ENCODE results near the gene PTCHD4. TPM values are rescaled to one million over a fixed set of nuclear protein-coding genes. Genes with fewer than 3 reads are reported as not detected.

PTCHD4 gene
- total RNA-seq, 4 donors from 2014 or later: 2.7 to 4.2 (median 3.0) TPM

GRCh38 chr6:48086187-48086586, 24.8 kb downstream of the PTCHD4 start:
- H3K9me3 ChIP-seq: peaks cover 0 to 7% (median 0%) of the 10 kb centered on the region in 4 donors
- H3K4me1 ChIP-seq: no peaks in the 10 kb centered on the region
- TF ChIP-seq POLR2A (IDR thresholded peaks at IDR 0.05) (no peak), EP300 (IDR thresholded peaks at IDR 0.05) (no peak)
- TF ChIP-seq, protein P1, sequence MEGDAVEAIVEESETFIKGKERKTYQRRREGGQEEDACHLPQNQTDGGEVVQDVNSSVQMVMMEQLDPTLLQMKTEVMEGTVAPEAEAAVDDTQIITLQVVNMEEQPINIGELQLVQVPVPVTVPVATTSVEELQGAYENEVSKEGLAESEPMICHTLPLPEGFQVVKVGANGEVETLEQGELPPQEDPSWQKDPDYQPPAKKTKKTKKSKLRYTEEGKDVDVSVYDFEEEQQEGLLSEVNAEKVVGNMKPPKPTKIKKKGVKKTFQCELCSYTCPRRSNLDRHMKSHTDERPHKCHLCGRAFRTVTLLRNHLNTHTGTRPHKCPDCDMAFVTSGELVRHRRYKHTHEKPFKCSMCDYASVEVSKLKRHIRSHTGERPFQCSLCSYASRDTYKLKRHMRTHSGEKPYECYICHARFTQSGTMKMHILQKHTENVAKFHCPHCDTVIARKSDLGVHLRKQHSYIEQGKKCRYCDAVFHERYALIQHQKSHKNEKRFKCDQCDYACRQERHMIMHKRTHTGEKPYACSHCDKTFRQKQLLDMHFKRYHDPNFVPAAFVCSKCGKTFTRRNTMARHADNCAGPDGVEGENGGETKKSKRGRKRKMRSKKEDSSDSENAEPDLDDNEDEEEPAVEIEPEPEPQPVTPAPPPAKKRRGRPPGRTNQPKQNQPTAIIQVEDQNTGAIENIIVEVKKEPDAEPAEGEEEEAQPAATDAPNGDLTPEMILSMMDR (IDR thresholded peaks at IDR 0.05): no peak
- no peak overlapping the region for H3K27ac ChIP-seq
- WGBS, 2 donors: 88 to 95% methylated on average over 1 of the region's 1 CpG
- DNase-seq (ENCODE audit: low spot score in 2 of 2): no peak
- H3K27me3 ChIP-seq: no peaks in the 10 kb centered on the region
- H3K4me3 ChIP-seq: no peak overlapping the region
- no peaks in the 10 kb centered on the region for H3K36me3 ChIP-seq

GRCh38 chr6:48085131-48085741, 25.8 kb downstream of the PTCHD4 start:
- Histone ChIP-seq H3K27ac (no peak overlapping the region), H3K36me3 (no peaks in the 10 kb centered on the region), H3K4me3 (no peak overlapping the region), H3K9me3 (peaks cover 0 to 7% (median 0%) of the 10 kb centered on the region in 4 donors), H3K4me1 (no peaks in the 10 kb centered on the region), H3K27me3 (no peaks in the 10 kb centered on the region)
- TF ChIP-seq POLR2A (IDR thresholded peaks at IDR 0.05) (no peak), EP300 (IDR thresholded peaks at IDR 0.05) (no peak)
- TF ChIP-seq, protein P1 (IDR thresholded peaks at IDR 0.05): no peak
- DNase-seq (ENCODE audit: low spot score in 2 of 2): no peak

DNA sequence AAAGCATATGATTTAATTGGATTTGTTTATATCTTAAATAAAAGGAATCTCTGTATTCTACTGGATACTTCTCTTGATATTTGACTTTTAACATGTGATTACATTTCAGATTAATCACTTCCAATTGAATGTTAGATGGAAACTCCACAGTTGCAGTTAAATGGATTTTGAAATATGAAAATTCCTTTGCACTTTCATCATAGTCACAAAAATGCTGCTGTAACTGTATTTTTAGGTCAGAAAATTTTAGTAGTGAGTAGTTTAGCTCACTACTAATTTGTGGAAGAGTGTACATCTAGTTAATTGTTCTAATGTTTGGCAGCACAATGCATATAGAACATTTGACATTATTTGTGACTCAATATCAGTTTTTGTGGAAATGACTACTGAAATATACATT, 26.8 kb downstream of the PTCHD4 start:
- no peak for DNase-seq (ENCODE audit: low spot score in 2 of 2)
- TF ChIP-seq EP300 (IDR thresholded peaks at IDR 0.05): no peak
- TF ChIP-seq, protein P1 (IDR thresholded peaks at IDR 0.05): no peak
- TF ChIP-seq POLR2A (IDR thresholded peaks at IDR 0.05): no peak
- no peak overlapping the region for H3K4me3 ChIP-seq
- H3K4me1 ChIP-seq: no peaks in the 10 kb centered on the region
- no peaks in the 10 kb centered on the region for H3K27me3 ChIP-seq
- H3K36me3 ChIP-seq: no peaks in the 10 kb centered on the region
- peaks cover 0 to 7% (median 0%) of the 10 kb centered on the region in 4 donors for H3K9me3 ChIP-seq
- no peak overlapping the region for H3K27ac ChIP-seq

DNA sequence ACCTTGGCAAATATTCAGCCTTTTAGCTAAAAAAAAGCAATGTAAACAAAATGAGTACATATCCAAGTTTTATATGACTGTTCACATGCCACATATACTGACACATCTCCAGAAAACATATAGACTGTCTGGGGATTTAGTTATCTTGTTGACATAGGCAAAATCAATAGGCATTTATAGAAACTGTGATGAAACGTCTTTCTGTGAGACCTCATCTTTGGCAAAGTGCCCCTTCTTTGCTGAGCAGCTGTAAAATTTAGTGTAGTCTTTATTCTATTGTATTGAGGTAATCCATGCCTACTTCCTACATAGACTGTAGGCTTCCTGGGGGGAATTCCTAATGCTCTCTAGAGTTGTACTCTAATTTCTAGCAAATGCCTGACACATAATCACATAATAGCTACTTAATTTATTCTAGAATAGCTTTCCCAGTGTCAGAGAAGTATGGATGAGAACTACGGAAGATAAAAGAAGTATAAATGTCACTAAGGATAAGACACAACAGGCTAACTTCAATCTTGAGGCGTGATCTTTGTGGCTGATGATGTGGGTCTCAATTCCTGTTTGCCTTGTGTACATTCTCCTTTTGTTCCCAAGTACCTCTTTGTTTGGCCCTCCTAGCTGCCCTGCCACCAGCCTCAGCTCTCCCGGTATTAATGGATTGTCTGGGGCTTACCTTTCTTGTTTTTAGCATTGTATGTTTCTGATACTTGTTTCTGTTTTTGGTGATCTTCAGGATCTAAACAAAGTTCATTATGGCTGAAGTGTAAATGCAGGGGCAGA, 30.6 kb downstream of the PTCHD4 start:
- no peaks in the 10 kb centered on the region for H3K4me1 ChIP-seq
- WGBS, 2 donors: 67 to 70% methylated on average over 4 of the region's 4 CpGs
- no peak for DNase-seq (ENCODE audit: low spot score in 2 of 2)
- H3K9me3 ChIP-seq: peaks cover 0 to 11% (median 0%) of the 10 kb centered on the region in 4 donors
- no peak overlapping the region for H3K4me3 ChIP-seq
- no peaks in the 10 kb centered on the region for H3K36me3 ChIP-seq
- TF ChIP-seq POLR2A (IDR thresholded peaks at IDR 0.05) (no peak), EP300 (IDR thresholded peaks at IDR 0.05) (no peak)
- TF ChIP-seq, protein P1 (IDR thresholded peaks at IDR 0.05): no peak
- no peak overlapping the region for H3K27ac ChIP-seq
- H3K27me3 ChIP-seq: no peaks in the 10 kb centered on the region

DNA sequence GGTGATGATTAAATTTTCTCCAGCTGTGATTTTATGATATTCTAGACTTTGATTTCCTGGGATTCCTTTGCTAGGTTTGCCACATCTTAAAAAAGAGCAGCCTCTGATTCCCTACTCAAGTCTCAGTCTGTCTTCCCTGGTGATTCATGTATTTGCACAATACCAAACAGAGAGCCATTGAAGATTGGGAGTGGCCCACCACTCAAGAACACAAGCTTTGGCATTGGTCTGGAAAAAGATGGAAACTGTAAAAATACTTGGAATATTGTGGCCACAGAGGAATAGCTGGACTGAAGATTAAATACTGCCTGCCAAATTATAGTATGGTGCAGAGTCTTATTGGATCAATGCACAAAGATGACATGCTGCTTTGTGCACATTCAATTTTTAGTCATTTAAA, 32.9 kb downstream of the PTCHD4 start:
- Histone ChIP-seq H3K27ac (no peak overlapping the region), H3K27me3 (no peaks in the 10 kb centered on the region), H3K9me3 (peaks cover 0 to 6% (median 0%) of the 10 kb centered on the region in 4 donors), H3K4me1 (no peaks in the 10 kb centered on the region), H3K4me3 (no peak overlapping the region), H3K36me3 (no peaks in the 10 kb centered on the region)
- DNase-seq (ENCODE audit: low spot score in 2 of 2): no peak
- TF ChIP-seq, protein P1 (IDR thresholded peaks at IDR 0.05): no peak
- TF ChIP-seq EP300 (IDR thresholded peaks at IDR 0.05) (no peak), POLR2A (IDR thresholded peaks at IDR 0.05) (no peak)

All from tibial nerve (tissue), 4 donors.